Neural progenitor cell (in vitro differentiated cells): ENCODE measurements around the gene ZIK1. TPM values are rescaled to one million over a fixed set of nuclear protein-coding genes. Genes with fewer than 3 reads are reported as not detected.
A peak's percentile ranks its signal among the peaks of the same experiment; 100 is the strongest.

Experiments used
- DNase-seq: peaks from one replicate; pipeline ENCODE4 v3.0.0-alpha.2; 2016; ENCODE audit warnings: low spot score
- H2AFZ ChIP-seq: fragments of 200-600 bp; sonication (generic); replicated peaks from 2 replicates; pipeline ENCODE4 v1.6.1; 2016; ENCODE audit warnings: antibody characterized with exemption
- H3F3A ChIP-seq: fragments of 200-600 bp; sonication (generic); 2 replicates; pipeline ENCODE4 v1.6.1; 2016; ENCODE audit warnings: antibody characterized with exemption, low read depth
- H3K27ac ChIP-seq: fragments of 200-600 bp; sonication (generic); 2 replicates; pipeline ENCODE4 v1.5.1; 2016; ENCODE audit warnings: mild to moderate bottlenecking
- H3K27me3 ChIP-seq: fragments of 200-600 bp; sonication (generic); 2 replicates; pipeline ENCODE4 v1.6.1; 2016; ENCODE audit warnings: mild to moderate bottlenecking, moderate library complexity
- H3K36me3 ChIP-seq: fragments of 200-600 bp; sonication (generic); 2 replicates; pipeline ENCODE4 v1.5.1; 2016
- H3K4me1 ChIP-seq: fragments of 200-600 bp; sonication (generic); 2 replicates; pipeline ENCODE4 v1.6.1; 2016; ENCODE audit warnings: mixed run types
- H3K4me2 ChIP-seq: fragments of 200-600 bp; sonication (generic); 2 replicates; pipeline ENCODE4 v1.6.1; 2016
- H3K4me3 ChIP-seq: fragments of 200-600 bp; sonication (generic); 2 replicates; pipeline ENCODE4 v1.5.1; 2016
- H3K79me2 ChIP-seq: fragments of 200-600 bp; sonication (generic); 2 replicates; pipeline ENCODE4 v1.6.1; 2016; ENCODE audit warnings: low read depth
- H3K9ac ChIP-seq: fragments of 200-600 bp; sonication (generic); 2 replicates; pipeline ENCODE4 v1.6.1; 2016
- H3K9me3 ChIP-seq: fragments of 200-600 bp; sonication (generic); 2 replicates; pipeline ENCODE4 v1.5.1; 2016; ENCODE audit warnings: low read depth
- H4K20me1 ChIP-seq: fragments of 200-600 bp; sonication (generic); 2 replicates; pipeline ENCODE4 v1.6.1; 2016; ENCODE audit warnings: low read depth
- H3K27ac Mint-ChIP-seq: 3 replicates; pipeline ENCODE4 v1.8.0; 2021; ENCODE audit warnings: mixed read lengths
- H3K27me3 Mint-ChIP-seq: 2 replicates; pipeline ENCODE4 v1.8.0; 2022; ENCODE audit warnings: low read depth, mild to moderate bottlenecking, inconsistent platforms, moderate library complexity, mixed read lengths; ENCODE audit not compliant: insufficient read depth
- H3K36me3 Mint-ChIP-seq: 3 replicates; pipeline ENCODE4 v1.8.0; 2021; ENCODE audit warnings: mixed read lengths
- H3K4me1 Mint-ChIP-seq: 3 replicates; pipeline ENCODE4 v1.8.0; 2021; ENCODE audit warnings: mixed read lengths
- H3K4me3 Mint-ChIP-seq: 3 replicates; pipeline ENCODE4 v1.8.0; 2021; ENCODE audit warnings: mild to moderate bottlenecking, moderate library complexity, mixed read lengths
- H3K9me3 Mint-ChIP-seq: 3 replicates; pipeline ENCODE4 v1.8.0; 2020; ENCODE audit warnings: mixed read lengths
- EZH2 ChIP-seq: fragments of 200-600 bp; sonication (generic); IDR thresholded peaks from 2 replicates; pipeline ENCODE4 v1.6.1; 2017; ENCODE audit warnings: antibody characterized with exemption, mild to moderate bottlenecking, moderate library complexity
- EZH2phosphoT487 ChIP-seq: fragments of 200-600 bp; sonication (generic); IDR thresholded peaks from 2 replicates; pipeline ENCODE4 v1.6.1; 2017; ENCODE audit warnings: antibody characterized with exemption
- total RNA-seq: library from RNA; depleted of rRNA; stranded (reverse); fragments of >200 nt; gene quantifications from 2 replicates; pipeline ENCODE4 v1.2.3, GENCODE V29; 2015; ENCODE audit warnings: low replicate concordance
- TF ChIP-seq, protein P1 (sequence below): fragments of 200-600 bp; sonication (generic); IDR thresholded peaks from 2 replicates; pipeline ENCODE4 v1.5.1; 2017; ENCODE audit warnings: antibody characterized with exemption, mild to moderate bottlenecking

ZIK1 gene
- total RNA-seq, 1 donor from 2014 or later, result 35.1 TPM

- H3K4me3 ChIP-seq, result peak overlapping the region; percentile 87
- Mint-ChIP-seq H3K27me3 (peaks cover 13% of the 10 kb centered on the region), H3K9me3 (peaks cover 70% of the 10 kb centered on the region), H3K36me3 (peaks cover 46% of the 10 kb centered on the region), H3K27ac (peak overlapping the region; percentile 69), H3K4me1 (peaks cover 11% of the 10 kb centered on the region), H3K4me3 (peak overlapping the region; percentile 99)
- H3F3A ChIP-seq, result no peaks in the 10 kb centered on the region
- H3K4me1 ChIP-seq, result peaks cover 6% of the 10 kb centered on the region
- peaks cover 20% of the 10 kb centered on the region for H3K79me2 ChIP-seq
- peak; percentile 58 for DNase-seq
- H3K4me2 ChIP-seq, result peak overlapping the region; percentile 84
- H4K20me1 ChIP-seq, result peaks cover 8% of the 10 kb centered on the region
- H3K36me3 ChIP-seq, result no peaks in the 10 kb centered on the region
- H2AFZ ChIP-seq, result peak overlapping the region; percentile 89
- peaks cover 16% of the 10 kb centered on the region for H3K9me3 ChIP-seq
- no peak overlapping the region for H3K27ac ChIP-seq
- no peaks in the 10 kb centered on the region for H3K27me3 ChIP-seq
- peak overlapping the region; percentile 65 for H3K9ac ChIP-seq
- no peak for TF ChIP-seq EZH2
- TF ChIP-seq, protein P1, sequence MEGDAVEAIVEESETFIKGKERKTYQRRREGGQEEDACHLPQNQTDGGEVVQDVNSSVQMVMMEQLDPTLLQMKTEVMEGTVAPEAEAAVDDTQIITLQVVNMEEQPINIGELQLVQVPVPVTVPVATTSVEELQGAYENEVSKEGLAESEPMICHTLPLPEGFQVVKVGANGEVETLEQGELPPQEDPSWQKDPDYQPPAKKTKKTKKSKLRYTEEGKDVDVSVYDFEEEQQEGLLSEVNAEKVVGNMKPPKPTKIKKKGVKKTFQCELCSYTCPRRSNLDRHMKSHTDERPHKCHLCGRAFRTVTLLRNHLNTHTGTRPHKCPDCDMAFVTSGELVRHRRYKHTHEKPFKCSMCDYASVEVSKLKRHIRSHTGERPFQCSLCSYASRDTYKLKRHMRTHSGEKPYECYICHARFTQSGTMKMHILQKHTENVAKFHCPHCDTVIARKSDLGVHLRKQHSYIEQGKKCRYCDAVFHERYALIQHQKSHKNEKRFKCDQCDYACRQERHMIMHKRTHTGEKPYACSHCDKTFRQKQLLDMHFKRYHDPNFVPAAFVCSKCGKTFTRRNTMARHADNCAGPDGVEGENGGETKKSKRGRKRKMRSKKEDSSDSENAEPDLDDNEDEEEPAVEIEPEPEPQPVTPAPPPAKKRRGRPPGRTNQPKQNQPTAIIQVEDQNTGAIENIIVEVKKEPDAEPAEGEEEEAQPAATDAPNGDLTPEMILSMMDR, result no peak
- TF ChIP-seq EZH2phosphoT487, result no peak
Measured at GRCh38 chr19:57559008-57559403, 24.9 kb upstream of the ZIK1 start.

GRCh38 chr19:57559404-57560025 is 24.4 kb upstream of the ZIK1 start, which contains the start of gene ZNF550:
TSS of gene ZNF550 (minus strand) at chr19:57559863. CDS start at chr19:57559682, 181 bp downstream.
- Histone ChIP-seq H3K36me3 (no peaks in the 10 kb centered on the region), H3K9me3 (peaks cover 16% of the 10 kb centered on the region), H3K4me3 (peak within 1 kb of the TSS; percentile 87), H3K27me3 (no peaks in the 10 kb centered on the region), H3K4me2 (peak within 1 kb of the TSS; percentile 84), H4K20me1 (peaks cover 8% of the 10 kb centered on the region), H3F3A (no peaks in the 10 kb centered on the region), H2AFZ (peak within 1 kb of the TSS; percentile 89), H3K79me2 (peaks cover 20% of the 10 kb centered on the region), H3K4me1 (peaks cover 6% of the 10 kb centered on the region), H3K27ac (no peak within 1 kb of the TSS), H3K9ac (peak within 1 kb of the TSS; percentile 65)
- H3K4me1 Mint-ChIP-seq, result peaks cover 11% of the 10 kb centered on the region
- peaks cover 13% of the 10 kb centered on the region for H3K27me3 Mint-ChIP-seq
- H3K9me3 Mint-ChIP-seq, result peaks cover 73% of the 10 kb centered on the region
- peak within 1 kb of the TSS; percentile 69 for H3K27ac Mint-ChIP-seq
- TF ChIP-seq, protein P1, result no peak
- TF ChIP-seq EZH2, result no peak
- TF ChIP-seq EZH2phosphoT487, result no peak
- peaks cover 41% of the 10 kb centered on the region for H3K36me3 Mint-ChIP-seq
- peak; percentile 88 for DNase-seq
- H3K4me3 Mint-ChIP-seq, result peak within 1 kb of the TSS; percentile 99

DNA sequence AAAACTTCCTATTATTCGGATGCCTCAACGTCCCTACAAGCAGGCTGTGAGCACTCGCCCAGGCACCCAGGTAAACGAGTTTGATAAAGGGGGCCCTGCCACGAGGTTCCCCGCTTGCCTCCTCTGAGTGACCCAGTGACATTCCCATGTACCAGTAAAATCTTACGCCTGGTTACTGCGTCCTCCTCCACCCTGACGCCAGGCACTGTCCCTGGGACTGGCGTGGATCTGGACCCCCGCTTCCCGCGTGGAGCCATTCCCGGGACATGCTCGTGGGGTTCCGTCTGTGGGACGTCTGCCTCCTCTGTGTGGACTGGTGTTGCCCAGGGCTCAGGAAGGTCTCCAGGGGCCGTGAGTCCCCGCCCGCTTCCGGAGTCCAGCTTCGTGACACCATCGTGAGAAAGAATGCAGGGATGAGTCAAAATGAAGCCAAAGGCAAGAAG is 23.9 kb upstream of the ZIK1 start:
- Histone ChIP-seq H2AFZ (peak overlapping the region; percentile 89), H3K79me2 (peaks cover 20% of the 10 kb centered on the region), H3K4me2 (peak overlapping the region; percentile 84), H3K9me3 (peaks cover 16% of the 10 kb centered on the region), H3K27ac (no peak overlapping the region), H3F3A (no peaks in the 10 kb centered on the region), H3K27me3 (no peaks in the 10 kb centered on the region), H3K4me1 (peaks cover 6% of the 10 kb centered on the region), H4K20me1 (peaks cover 8% of the 10 kb centered on the region), H3K9ac (no peak overlapping the region), H3K36me3 (no peaks in the 10 kb centered on the region), H3K4me3 (peak overlapping the region; percentile 87)
- H3K4me1 Mint-ChIP-seq, result peaks cover 11% of the 10 kb centered on the region
- H3K36me3 Mint-ChIP-seq, result peaks cover 35% of the 10 kb centered on the region
- peaks cover 13% of the 10 kb centered on the region for H3K27me3 Mint-ChIP-seq
- no peak for DNase-seq
- H3K27ac Mint-ChIP-seq, result peak overlapping the region; percentile 65
- H3K4me3 Mint-ChIP-seq, result peak overlapping the region; percentile 99
- TF ChIP-seq EZH2, result no peak
- TF ChIP-seq, protein P1, result no peak
- no peak for TF ChIP-seq EZH2phosphoT487
- H3K9me3 Mint-ChIP-seq, result peaks cover 73% of the 10 kb centered on the region
